Upper lobe of right lung (tissue), 1 donor: Measurements from ENCODE around the gene DPYSL4. TPM values are rescaled to one million over a fixed set of nuclear protein-coding genes. Genes with fewer than 3 reads are reported as not detected.

ENCODE experiments used
- ATAC-seq: fragments of 200-7000 bp; cut with Tn5 transposase; one replicate; pipeline ENCODE4 v1.9.1; 2020; ENCODE audit warnings: mild to moderate bottlenecking, moderate library complexity
- DNase-seq: peaks from one replicate; pipeline ENCODE4 v3.0.0-alpha.2; 2020
- H3K27ac ChIP-seq: fragments of 200-600 bp; one replicate; pipeline ENCODE4 v1.8.0; 2022
- H3K27me3 ChIP-seq: fragments of 200-600 bp; one replicate; pipeline ENCODE4 v1.8.0; 2022; ENCODE audit warnings: mild to moderate bottlenecking
- H3K36me3 ChIP-seq: fragments of 200-600 bp; one replicate; pipeline ENCODE4 v1.8.0; 2022
- H3K4me1 ChIP-seq: fragments of 200-600 bp; one replicate; pipeline ENCODE4 v1.8.0; 2022
- H3K4me3 ChIP-seq: fragments of 200-600 bp; one replicate; pipeline ENCODE4 v1.8.0; 2022; ENCODE audit warnings: mild to moderate bottlenecking
- H3K9me3 ChIP-seq: fragments of 200-600 bp; one replicate; pipeline ENCODE4 v1.8.0; 2022
- CTCF ChIP-seq: fragments of 200-600 bp; IDR thresholded peaks from one replicate; pipeline ENCODE4 v1.8.0; 2022; ENCODE audit warnings: antibody characterized with exemption
- intact Hi-C: fragments of 100-400 bp; cut with DNase I; formaldehyde crosslinking; loops from one replicate; pipeline ENCODE4 v1.11.0; 2022
- total RNA-seq: library from RNA; stranded (reverse); fragmentation: NEBNext Ultra II Directional; extraction: Animal tissue kit (Norgen Biotek cat#: 25700); gene quantifications from one replicate; pipeline ENCODE4 v1.2.1, GENCODE V29; 2021
- donor health status: DM: no; HTN: yes; CAD: no; lungs with severe emphysema.

The DPYSL4 gene
- total RNA-seq, 1 donor from 2014 or later = 1.7 TPM

GRCh38 chr10:132148261-132149251 is 38.2 kb upstream of the DPYSL4 start:
- H3K27ac ChIP-seq = no peak overlapping the region
- DNase-seq (peak; percentile 54), ATAC-seq (no peak)
- H3K36me3 ChIP-seq = no peaks in the 10 kb centered on the region
- no peak overlapping the region for H3K4me3 ChIP-seq
- TF ChIP-seq CTCF = no peak
- intact Hi-C loops = no loop called here
- H3K4me1 ChIP-seq = no peaks in the 10 kb centered on the region
- no peaks in the 10 kb centered on the region for H3K9me3 ChIP-seq
- H3K27me3 ChIP-seq = no peaks in the 10 kb centered on the region

- no peaks in the 10 kb centered on the region for H3K4me1 ChIP-seq
- intact Hi-C loops = no loop called here
- no peak overlapping the region for H3K4me3 ChIP-seq
- ATAC-seq (no peak), DNase-seq (no peak)
- H3K27ac ChIP-seq = no peak overlapping the region
- H3K36me3 ChIP-seq = no peaks in the 10 kb centered on the region
- H3K27me3 ChIP-seq = no peaks in the 10 kb centered on the region
- TF ChIP-seq CTCF = no peak
- H3K9me3 ChIP-seq = no peaks in the 10 kb centered on the region
These were observed 37.5 kb upstream of the DPYSL4 start for GRCh38 chr10:132149271-132149670.

- peak; percentile 36 for DNase-seq
These were observed 36.8 kb upstream of the DPYSL4 start for GRCh38 chr10:132149917-132150316.

GRCh38 chr10:132150777-132151176 is 36.0 kb upstream of the DPYSL4 start:
- no peaks in the 10 kb centered on the region for H3K36me3 ChIP-seq
- no peaks in the 10 kb centered on the region for H3K4me1 ChIP-seq
- intact Hi-C loops = no loop called here
- DNase-seq (no peak), ATAC-seq (no peak)
- no peak overlapping the region for H3K27ac ChIP-seq
- no peak for TF ChIP-seq CTCF
- no peak overlapping the region for H3K4me3 ChIP-seq
- no peaks in the 10 kb centered on the region for H3K9me3 ChIP-seq
- H3K27me3 ChIP-seq = no peaks in the 10 kb centered on the region

More at GRCh38 chr10:132149917-132150316, 36.8 kb upstream of the DPYSL4 start:
- Histone ChIP-seq H3K36me3 (no peaks in the 10 kb centered on the region), H3K27ac (no peak overlapping the region), H3K27me3 (no peaks in the 10 kb centered on the region), H3K4me1 (no peaks in the 10 kb centered on the region), H3K9me3 (no peaks in the 10 kb centered on the region), H3K4me3 (no peak overlapping the region)
- no peak for TF ChIP-seq CTCF
- intact Hi-C loops = no loop called here
- no peak for ATAC-seq

GRCh38 chr10:132151286-132151950 is 35.3 kb upstream of the DPYSL4 start:
- ATAC-seq (no peak), DNase-seq (peak; percentile 44)
- no peaks in the 10 kb centered on the region for H3K36me3 ChIP-seq
- no peaks in the 10 kb centered on the region for H3K27me3 ChIP-seq
- intact Hi-C loops = no loop called here
- H3K27ac ChIP-seq = no peak overlapping the region
- no peak overlapping the region for H3K4me3 ChIP-seq
- TF ChIP-seq CTCF = no peak
- H3K9me3 ChIP-seq = no peaks in the 10 kb centered on the region
- H3K4me1 ChIP-seq = no peaks in the 10 kb centered on the region
